ENCODE data around the gene SLC9A9. TPM values are rescaled to one million over a fixed set of nuclear protein-coding genes. Genes with fewer than 3 reads are reported as not detected.

SLC9A9 gene
- total and polyA plus RNA-seq, 4 donors = 3.3 to 15.0 (median 6.1) TPM

- TF ChIP-seq EGR1 (IDR thresholded peaks at IDR 0.05; ENCODE audit: low read depth in 2 of 2) (no peak), RAD21 (IDR thresholded peaks at IDR 0.05) (no peak), REST (IDR thresholded peaks at IDR 0.05) (no peak), FOXA2 (IDR thresholded peaks at IDR 0.05) (no peak), NR2F2 (IDR thresholded peaks at IDR 0.05) (no peak), ATF3 (IDR thresholded peaks at IDR 0.05) (no peak), CTCF (IDR thresholded peaks at IDR 0.05; ENCODE audit: low read depth, low read length, missing input control) (no peak), RXRA (IDR thresholded peaks at IDR 0.05) (no peak), MAX (IDR thresholded peaks at IDR 0.05) (no peak), TAF1 (conservative IDR thresholded peaks at IDR 0.05) (no peak), SP1 (IDR thresholded peaks at IDR 0.05) (no peak), JUND (IDR thresholded peaks at IDR 0.05) (no peak), HNF4G (IDR thresholded peaks at IDR 0.05) (no peak), FOXA1 (IDR thresholded peaks at IDR 0.05) (no peak), ZBTB33 (IDR thresholded peaks at IDR 0.05) (no peak), HNF4A (conservative IDR thresholded peaks at IDR 0.05) (no peak), GABPA (IDR thresholded peaks at IDR 0.05 in 1 of 2, conservative IDR thresholded peaks at IDR 0.05 in 1 of 2) (no peak)
- H3K27me3 ChIP-seq (ENCODE audit: control insufficient read depth in 4 of 4, insufficient read depth in 4 of 4, low read length in 3 of 4) = no peaks in the 10 kb centered on the region
- no peak for DNase-seq (ENCODE audit: low spot score)
- H3K4me1 ChIP-seq (ENCODE audit: control insufficient read depth in 4 of 4, insufficient read depth in 4 of 4, low read length in 3 of 4) = no peaks in the 10 kb centered on the region
- H3K27ac ChIP-seq (ENCODE audit: low read depth in 1 of 2, low read length in 2 of 2) = no peak overlapping the region
- no peak overlapping the region for H3K9ac ChIP-seq (ENCODE audit: low read depth in 1 of 2, low read length in 2 of 2)
- H3K9me3 ChIP-seq (ENCODE audit: control insufficient read depth in 4 of 4, low read length in 3 of 4) = no peaks in the 10 kb centered on the region
- no peak overlapping the region for H3K4me3 ChIP-seq (ENCODE audit: low read depth in 1 of 3, low read length in 3 of 3)
- no peaks in the 10 kb centered on the region for H3K36me3 ChIP-seq (ENCODE audit: control insufficient read depth in 4 of 4, insufficient read depth in 3 of 4, low read depth in 1 of 4, low read length in 3 of 4)
Measured at GRCh38 chr3:143483214-143483613, 365.1 kb downstream of the SLC9A9 start.
